ENCODE results near the gene CDK5R2.

DNA sequence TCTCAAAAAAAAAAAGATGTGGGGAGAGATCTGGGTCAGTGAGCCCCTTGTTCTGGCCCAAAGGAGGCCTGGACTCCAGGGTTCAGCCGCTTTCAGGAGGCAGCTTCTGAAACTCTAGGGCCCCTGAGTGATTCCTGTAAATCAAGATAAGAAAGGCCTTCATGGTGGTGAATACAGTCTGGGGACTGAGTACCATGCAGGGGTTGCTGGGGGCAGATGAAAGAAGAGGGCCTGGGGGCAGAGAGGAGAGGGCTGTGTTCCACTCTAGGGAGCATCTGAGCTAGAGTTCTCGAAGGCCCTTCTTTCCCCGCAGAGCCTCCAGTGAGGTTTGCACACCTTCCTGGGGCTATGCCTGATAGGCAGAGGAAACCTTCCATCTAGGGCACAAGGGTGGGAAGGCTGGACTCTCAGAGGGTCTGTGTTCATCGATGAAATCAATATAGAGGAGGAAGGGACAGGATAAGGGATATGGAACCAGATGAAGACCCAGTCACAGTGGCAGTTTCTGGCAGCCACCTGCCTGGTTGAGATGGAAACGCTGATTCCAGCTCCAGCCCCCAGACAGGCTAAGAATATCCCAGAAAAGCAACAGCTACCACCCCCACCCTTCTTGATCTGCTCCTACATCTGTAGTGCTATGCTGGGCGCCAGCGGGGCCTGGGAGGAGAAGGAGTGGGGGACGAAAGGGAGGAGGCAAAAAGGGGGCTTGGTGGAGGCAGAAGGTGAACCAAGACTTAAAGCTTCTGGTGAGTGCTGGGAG lies 4.7 kb upstream of the CDK5R2 start:
- TF ChIP-seq POLR2A (IDR thresholded peaks at IDR 0.05; ENCODE audit: low read length) (no peak), CTCF (IDR thresholded peaks at IDR 0.05) (no peak), E2F6 (IDR thresholded peaks at IDR 0.05; ENCODE audit: borderline replicate concordance, low read depth) (no peak), PBX3 (IDR thresholded peaks at IDR 0.05) (no peak), JUNB (IDR thresholded peaks at IDR 0.05) (no peak), CHD2 (IDR thresholded peaks at IDR 0.05; ENCODE audit: low read length, partially characterized antibody) (no peak), ELK1 (IDR thresholded peaks at IDR 0.05; ENCODE audit: low read depth, low read length) (no peak), ZC3H11A (IDR thresholded peaks at IDR 0.05) (no peak), KDM5A (IDR thresholded peaks at IDR 0.05) (no peak), TP53 (CRISPR knock-in tag; IDR thresholded peaks at IDR 0.05) (no peak)
- TF ChIP-seq, protein P1, sequence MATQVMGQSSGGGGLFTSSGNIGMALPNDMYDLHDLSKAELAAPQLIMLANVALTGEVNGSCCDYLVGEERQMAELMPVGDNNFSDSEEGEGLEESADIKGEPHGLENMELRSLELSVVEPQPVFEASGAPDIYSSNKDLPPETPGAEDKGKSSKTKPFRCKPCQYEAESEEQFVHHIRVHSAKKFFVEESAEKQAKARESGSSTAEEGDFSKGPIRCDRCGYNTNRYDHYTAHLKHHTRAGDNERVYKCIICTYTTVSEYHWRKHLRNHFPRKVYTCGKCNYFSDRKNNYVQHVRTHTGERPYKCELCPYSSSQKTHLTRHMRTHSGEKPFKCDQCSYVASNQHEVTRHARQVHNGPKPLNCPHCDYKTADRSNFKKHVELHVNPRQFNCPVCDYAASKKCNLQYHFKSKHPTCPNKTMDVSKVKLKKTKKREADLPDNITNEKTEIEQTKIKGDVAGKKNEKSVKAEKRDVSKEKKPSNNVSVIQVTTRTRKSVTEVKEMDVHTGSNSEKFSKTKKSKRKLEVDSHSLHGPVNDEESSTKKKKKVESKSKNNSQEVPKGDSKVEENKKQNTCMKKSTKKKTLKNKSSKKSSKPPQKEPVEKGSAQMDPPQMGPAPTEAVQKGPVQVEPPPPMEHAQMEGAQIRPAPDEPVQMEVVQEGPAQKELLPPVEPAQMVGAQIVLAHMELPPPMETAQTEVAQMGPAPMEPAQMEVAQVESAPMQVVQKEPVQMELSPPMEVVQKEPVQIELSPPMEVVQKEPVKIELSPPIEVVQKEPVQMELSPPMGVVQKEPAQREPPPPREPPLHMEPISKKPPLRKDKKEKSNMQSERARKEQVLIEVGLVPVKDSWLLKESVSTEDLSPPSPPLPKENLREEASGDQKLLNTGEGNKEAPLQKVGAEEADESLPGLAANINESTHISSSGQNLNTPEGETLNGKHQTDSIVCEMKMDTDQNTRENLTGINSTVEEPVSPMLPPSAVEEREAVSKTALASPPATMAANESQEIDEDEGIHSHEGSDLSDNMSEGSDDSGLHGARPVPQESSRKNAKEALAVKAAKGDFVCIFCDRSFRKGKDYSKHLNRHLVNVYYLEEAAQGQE (IDR thresholded peaks at IDR 0.05) = no peak

Data from A549 (cell line).